IMR-90 (cell line): ENCODE measurements around the gene TMEM271.

Source experiments
- BHLHE40 ChIP-seq: fragments of 150-350 bp; IDR thresholded peaks from 2 replicates; pipeline ENCODE4 v1.6.1; 2016; ENCODE audit warnings: mild to moderate bottlenecking, low read depth, low read length
- CEBPB ChIP-seq: IDR thresholded peaks from 2 replicates; pipeline ENCODE4 v1.6.1; 2012; ENCODE audit warnings: low read depth, low read length, improper control_type of control experiment
- CTCF ChIP-seq: conservative IDR thresholded peaks from 2 replicates; pipeline ENCODE4 v1.5.1; 2012; ENCODE audit warnings: mild to moderate bottlenecking, low read depth, low read length, improper control_type of control experiment
- ELK1 ChIP-seq: fragments of 150-350 bp; IDR thresholded peaks from 2 replicates; pipeline ENCODE4 v1.6.1; 2016; ENCODE audit warnings: low read depth, mild to moderate bottlenecking, low read length, moderate library complexity, borderline replicate concordance
- FOS ChIP-seq: fragments of 150-350 bp; IDR thresholded peaks from 2 replicates; pipeline ENCODE4 v1.6.1; 2016; ENCODE audit warnings: low read depth, low read length
- MAFK ChIP-seq: IDR thresholded peaks from 2 replicates; pipeline ENCODE4 v1.6.1; 2012; ENCODE audit warnings: low read depth, low read length, improper control_type of control experiment
- MXI1 ChIP-seq: IDR thresholded peaks from 2 replicates; pipeline ENCODE4 v1.6.1; 2012; ENCODE audit warnings: low read depth, mild to moderate bottlenecking, low read length, moderate library complexity, borderline replicate concordance
- NFE2L2 ChIP-seq: fragments of 150-350 bp; IDR thresholded peaks from 2 replicates; pipeline ENCODE4 v1.6.1; 2016; ENCODE audit warnings: low read depth, mild to moderate bottlenecking, low read length
- POLR2A ChIP-seq: IDR thresholded peaks from 2 replicates; pipeline ENCODE4 v1.6.1; 2012; ENCODE audit warnings: mild to moderate bottlenecking, low read depth, low read length
- RAD21 ChIP-seq: IDR thresholded peaks from 2 replicates; pipeline ENCODE4 v1.6.1; 2012; ENCODE audit warnings: low read length, improper control_type of control experiment
- RCOR1 ChIP-seq: IDR thresholded peaks from 2 replicates; pipeline ENCODE4 v1.6.1; 2012; ENCODE audit warnings: mild to moderate bottlenecking, low read length, improper control_type of control experiment; ENCODE audit not compliant: insufficient replicate concordance
- RFX5 ChIP-seq: IDR thresholded peaks from 2 replicates; pipeline ENCODE4 v1.8.0; 2012; ENCODE audit warnings: low read depth, mild to moderate bottlenecking, low read length, moderate library complexity
- SMC3 ChIP-seq: fragments of 150-350 bp; IDR thresholded peaks from 2 replicates; pipeline ENCODE4 v1.6.1; 2016; ENCODE audit warnings: low read depth, mild to moderate bottlenecking, antibody characterized with exemption, low read length, moderate library complexity
- USF2 ChIP-seq: fragments of 150-350 bp; IDR thresholded peaks from 2 replicates; pipeline ENCODE4 v1.6.1; 2017; ENCODE audit warnings: mild to moderate bottlenecking, antibody characterized with exemption, low read length, low read depth

- TF ChIP-seq MAFK: no peak
- TF ChIP-seq CTCF: no peak
- TF ChIP-seq USF2: no peak
- TF ChIP-seq CEBPB: no peak
- no peak for TF ChIP-seq POLR2A
- TF ChIP-seq NFE2L2: no peak
- no peak for TF ChIP-seq SMC3
- TF ChIP-seq RCOR1: no peak
- TF ChIP-seq BHLHE40: no peak
- no peak for TF ChIP-seq RAD21
- TF ChIP-seq ELK1: no peak
- TF ChIP-seq RFX5: no peak
- no peak for TF ChIP-seq FOS
- TF ChIP-seq MXI1: no peak
Measured at GRCh38 chr4:588351-588849, 12.3 kb upstream of the TMEM271 start.
